SK-N-SH treated with all-trans-retinoic acid at 6 μM for 48 hours (cell line): ENCODE measurements around the gene NUDT7.

Experiments
- ATAC-seq: fragments of 200-7000 bp; cut with Tn5 transposase; 3 replicates; pipeline ENCODE4 v1.9.1; 2020; ENCODE audit warnings: mild to moderate bottlenecking, moderate library complexity
- ARNTL ChIP-seq: fragments of 450-650 bp; formaldehyde crosslinking; IDR thresholded peaks from 2 replicates; pipeline ENCODE4 v1.5.0; 2020; ENCODE audit warnings: low read depth, mild to moderate bottlenecking, moderate library complexity, borderline replicate concordance
- BACH2 ChIP-seq: fragments of 250-450 bp; sonication (Bioruptor Pico); IDR thresholded peaks from 2 replicates; pipeline ENCODE4 v1.9.0; 2021; ENCODE audit warnings: mild to moderate bottlenecking, borderline replicate concordance
- CREB5 ChIP-seq: fragments of 250-450 bp; sonication (Bioruptor Pico); IDR thresholded peaks from 2 replicates; pipeline ENCODE4 v1.5.1; 2020; ENCODE audit warnings: low read depth, mild to moderate bottlenecking, moderate library complexity
- CSDC2 ChIP-seq: fragments of 250-450 bp; sonication (Bioruptor Pico); IDR thresholded peaks from 2 replicates; pipeline ENCODE4 v1.5.0; 2020; ENCODE audit warnings: mild to moderate bottlenecking, moderate library complexity
- CSRNP3 ChIP-seq: fragments of 250-450 bp; sonication (Bioruptor Pico); IDR thresholded peaks from 2 replicates; pipeline ENCODE4 v1.5.1; 2021; ENCODE audit warnings: mild to moderate bottlenecking, moderate library complexity
- ESRRG ChIP-seq: fragments of 250-450 bp; sonication (Bioruptor Pico); IDR thresholded peaks from 2 replicates; pipeline ENCODE4 v1.6.1; 2021; ENCODE audit warnings: mild to moderate bottlenecking
- GLIS3 ChIP-seq: fragments of 250-450 bp; sonication (Bioruptor Pico); IDR thresholded peaks from 2 replicates; pipeline ENCODE4 v1.5.0; 2020; ENCODE audit warnings: mild to moderate bottlenecking, moderate library complexity
- ISL1 ChIP-seq: fragments of 250-450 bp; sonication (Bioruptor Pico); IDR thresholded peaks from 2 replicates; pipeline ENCODE4 v2.1.2; 2022; ENCODE audit warnings: mild to moderate bottlenecking, moderate library complexity
- OSR1 ChIP-seq: fragments of 250-450 bp; sonication (Bioruptor Pico); IDR thresholded peaks from 2 replicates; pipeline ENCODE4 v1.8.0; 2022; ENCODE audit warnings: moderate library complexity, mild to moderate bottlenecking, inconsistent platforms
- POU6F1 ChIP-seq: fragments of 250-450 bp; sonication (Bioruptor Pico); IDR thresholded peaks from 2 replicates; pipeline ENCODE4 v1.8.0; 2021; ENCODE audit warnings: low read depth, mild to moderate bottlenecking, moderate library complexity, borderline replicate concordance
- PPARA ChIP-seq: fragments of 250-450 bp; sonication (Bioruptor Pico); IDR thresholded peaks from 2 replicates; pipeline ENCODE4 v1.5.0; 2020; ENCODE audit warnings: mild to moderate bottlenecking, borderline replicate concordance
- RARB ChIP-seq: fragments of 250-450 bp; sonication (Bioruptor Pico); IDR thresholded peaks from 2 replicates; pipeline ENCODE4 v1.8.0; 2021; ENCODE audit warnings: mild to moderate bottlenecking, moderate library complexity
- SNAI2 ChIP-seq: fragments of 250-450 bp; sonication (Bioruptor Pico); IDR thresholded peaks from 2 replicates; pipeline ENCODE4 v1.5.0; 2020; ENCODE audit warnings: mild to moderate bottlenecking, moderate library complexity
- TCF4 ChIP-seq: fragments of 250-450 bp; sonication (Bioruptor Pico); IDR thresholded peaks from 2 replicates; pipeline ENCODE4 v1.8.0; 2021; ENCODE audit warnings: mild to moderate bottlenecking, moderate library complexity, borderline replicate concordance
- TOX ChIP-seq: fragments of 250-450 bp; sonication (Bioruptor Pico); IDR thresholded peaks from 2 replicates; pipeline ENCODE4 v1.8.0; 2021; ENCODE audit warnings: mild to moderate bottlenecking, moderate library complexity, borderline replicate concordance
- TSHZ2 ChIP-seq: fragments of 250-450 bp; sonication (Bioruptor Pico); IDR thresholded peaks from 2 replicates; pipeline ENCODE4 v1.5.0; 2020; ENCODE audit warnings: mild to moderate bottlenecking, moderate library complexity
- ZC3H10 ChIP-seq: fragments of 250-450 bp; sonication (Bioruptor Pico); IDR thresholded peaks from 2 replicates; pipeline ENCODE4 v1.5.1; 2021; ENCODE audit warnings: mild to moderate bottlenecking, moderate library complexity
- ZFP3 ChIP-seq: fragments of 250-450 bp; sonication (Bioruptor Pico); IDR thresholded peaks from 2 replicates; pipeline ENCODE4 v1.5.0; 2020; ENCODE audit warnings: mild to moderate bottlenecking, moderate library complexity
- ZFP30 ChIP-seq: fragments of 450-650 bp; formaldehyde crosslinking; IDR thresholded peaks from 2 replicates; pipeline ENCODE4 v1.5.0; 2022; ENCODE audit warnings: mild to moderate bottlenecking, moderate library complexity
- ZNF565 ChIP-seq: fragments of 450-650 bp; formaldehyde crosslinking; conservative IDR thresholded peaks from 2 replicates; pipeline ENCODE4 v1.5.0; 2020; ENCODE audit warnings: low read depth, mild to moderate bottlenecking, moderate library complexity
- ZNF70 ChIP-seq: fragments of 450-650 bp; formaldehyde crosslinking; IDR thresholded peaks from 2 replicates; pipeline ENCODE4 v1.5.0; 2020; ENCODE audit warnings: mild to moderate bottlenecking, moderate library complexity
- ZNF8 ChIP-seq: fragments of 450-650 bp; formaldehyde crosslinking; IDR thresholded peaks from 2 replicates; pipeline ENCODE4 v1.5.0; 2020; ENCODE audit warnings: mild to moderate bottlenecking, moderate library complexity

Gene NUDT7

GRCh38 chr16:77705351-77705750, 17.0 kb upstream of the NUDT7 start:
- ATAC-seq, result no peak
- no peak for TF ChIP-seq RARB (CRISPR knock-in tag)
- TF ChIP-seq CSDC2, result no peak
- no peak for TF ChIP-seq ZNF8 (CRISPR knock-in tag)
- no peak for TF ChIP-seq ZFP30

GRCh38 chr16:77711179-77711578, 11.1 kb upstream of the NUDT7 start:
- TF ChIP-seq ZNF565 (CRISPR knock-in tag), result no peak
- no peak for TF ChIP-seq ZNF70
- TF ChIP-seq ZFP30, result no peak
- no peak for TF ChIP-seq ARNTL
- TF ChIP-seq TOX (CRISPR knock-in tag), result no peak
- TF ChIP-seq TSHZ2, result no peak
- no peak for TF ChIP-seq POU6F1
- TF ChIP-seq PPARA (CRISPR knock-in tag), result no peak
- no peak for TF ChIP-seq SNAI2 (CRISPR knock-in tag)
- no peak for TF ChIP-seq GLIS3
- no peak for TF ChIP-seq OSR1 (CRISPR knock-in tag)
- TF ChIP-seq CSRNP3, result no peak
- no peak for TF ChIP-seq TCF4 (CRISPR knock-in tag)
- no peak for TF ChIP-seq RARB (CRISPR knock-in tag)
- no peak for TF ChIP-seq ESRRG
- TF ChIP-seq ZNF8 (CRISPR knock-in tag), result no peak
- TF ChIP-seq CREB5 (CRISPR knock-in tag), result no peak
- no peak for ATAC-seq

GRCh38 chr16:77711775-77712174, 10.5 kb upstream of the NUDT7 start:
- TF ChIP-seq BACH2 (no peak), SNAI2 (CRISPR knock-in tag) (no peak), CSDC2 (no peak), POU6F1 (no peak), ZC3H10 (CRISPR knock-in tag) (no peak), OSR1 (CRISPR knock-in tag) (no peak)
- no peak for ATAC-seq

- no peak for ATAC-seq
- TF ChIP-seq ZFP30 (no peak), PPARA (CRISPR knock-in tag) (no peak), TCF4 (CRISPR knock-in tag) (no peak), BACH2 (no peak), ZFP3 (CRISPR knock-in tag) (no peak), GLIS3 (no peak), CREB5 (CRISPR knock-in tag) (no peak), ARNTL (no peak), ZC3H10 (CRISPR knock-in tag) (no peak), ISL1 (CRISPR knock-in tag) (no peak), ZNF565 (CRISPR knock-in tag) (no peak), CSDC2 (no peak), TOX (CRISPR knock-in tag) (no peak), ZNF8 (CRISPR knock-in tag) (no peak), POU6F1 (no peak), ZNF70 (no peak), OSR1 (CRISPR knock-in tag) (no peak)
Observed at GRCh38 chr16:77715145-77715544, 7.2 kb upstream of the NUDT7 start.
